ENCODE results near the gene TRAF2.
"Not testable (repeated sequence)": the region's sequence is repeated elsewhere in the genome, so short reads cannot be mapped to it uniquely, and the experiment has no call there.

GRCh38 chr9:136842380-136842948 is 43.9 kb upstream of the TRAF2 start, which contains the start of gene AJM1:
- TF ChIP-seq EZH2 (IDR thresholded peaks at IDR 0.05; ENCODE audit: borderline replicate concordance, low read length): not testable (repeated sequence)
- TF ChIP-seq CTCF (conservative IDR thresholded peaks at IDR 0.05 in 1 of 2, IDR thresholded peaks at IDR 0.05 in 1 of 2; ENCODE audit: extremely low read depth in 1 of 2, insufficient read depth in 1 of 2, low read depth in 1 of 2, low read length in 2 of 2): peak; percentile 83 to 88
